ELR (cell line): ENCODE measurements around the gene KRT1.

Experiments used
- DNase-seq: peaks from one replicate; pipeline ENCODE4 v3.0.0-alpha.2; 2015; ENCODE audit warnings: low read depth

Gene KRT1

GRCh38 chr12:52659951-52660350 is 20.3 kb downstream of the KRT1 start:
- DNase-seq = no peak

GRCh38 chr12:52659395-52659794 is 20.8 kb downstream of the KRT1 start:
- no peak for DNase-seq

GRCh38 chr12:52658196-52658595 is 22.0 kb downstream of the KRT1 start:
- DNase-seq = no peak

GRCh38 chr12:52657250-52657902 is 22.8 kb downstream of the KRT1 start:
- DNase-seq = no peak

- DNase-seq = no peak
Observed at GRCh38 chr12:52656616-52657015, 23.6 kb downstream of the KRT1 start.

- peak; percentile 22 for DNase-seq
Observed at GRCh38 chr12:52655720-52656124, 24.5 kb downstream of the KRT1 start.

- DNase-seq = no peak
Observed at GRCh38 chr12:52655251-52655650, 25.0 kb downstream of the KRT1 start.

GRCh38 chr12:52651726-52652261 is 28.4 kb downstream of the KRT1 start, which contains the start of gene KRT2:
Gene KRT2, minus strand, starts transcription at chr12:52652211. Its CDS starts 69 bp downstream, at chr12:52652142.
- no peak for DNase-seq

GRCh38 chr12:52650520-52651081 is 29.6 kb downstream of the KRT1 start:
- peak; percentile 4 for DNase-seq

- DNase-seq = no peak
Observed at GRCh38 chr12:52649066-52649465, 31.1 kb downstream of the KRT1 start.

GRCh38 chr12:52648012-52648550 is 32.1 kb downstream of the KRT1 start:
- no peak for DNase-seq

GRCh38 chr12:52647601-52648000 is 32.6 kb downstream of the KRT1 start:
- no peak for DNase-seq

- no peak for DNase-seq
Observed at GRCh38 chr12:52646613-52647012, 33.6 kb downstream of the KRT1 start.

- DNase-seq = no peak
Observed at GRCh38 chr12:52645982-52646381, 34.2 kb downstream of the KRT1 start.

GRCh38 chr12:52645120-52645761 is 35.0 kb downstream of the KRT1 start:
- DNase-seq = no peak

- no peak for DNase-seq
Observed at GRCh38 chr12:52644078-52644415, 36.2 kb downstream of the KRT1 start.

- no peak for DNase-seq
Observed at GRCh38 chr12:52643233-52644077, 36.8 kb downstream of the KRT1 start.

- DNase-seq = no peak
Observed at GRCh38 chr12:52641468-52641867, 38.7 kb downstream of the KRT1 start.

- DNase-seq = no peak
Observed at GRCh38 chr12:52637299-52637698, 42.9 kb downstream of the KRT1 start.

GRCh38 chr12:52636592-52637258 is 43.5 kb downstream of the KRT1 start:
- no peak for DNase-seq

- no peak for DNase-seq
Observed at GRCh38 chr12:52636189-52636588, 44.0 kb downstream of the KRT1 start.
